ENCODE measurements around the gene SPTBN1.

Gene SPTBN1

GRCh38 chr2:54468673-54469072, 12.5 kb downstream of the SPTBN1 start:
- no peak overlapping the region for H3K4me3 ChIP-seq (ENCODE audit: low read length, poor library complexity, severe bottlenecking)
- H4K20me1 ChIP-seq (ENCODE audit: insufficient read depth, low read length, poor library complexity, severe bottlenecking), result no peaks in the 10 kb centered on the region
- peaks cover 3% of the 10 kb centered on the region; the same call in 1 of the 2 replicates for H3K79me2 ChIP-seq (ENCODE audit: insufficient read depth, low read length)

GRCh38 chr2:54469484-54470053, 13.4 kb downstream of the SPTBN1 start:
- Histone ChIP-seq H3K36me3 (ENCODE audit: insufficient read depth, low read length) (no peaks in the 10 kb centered on the region), H3K9ac (ENCODE audit: low read depth, low read length, poor library complexity, severe bottlenecking) (no peak overlapping the region), H3K27me3 (ENCODE audit: insufficient read depth, low read length, poor library complexity, severe bottlenecking) (no peaks in the 10 kb centered on the region), H3K4me3 (ENCODE audit: low read length, poor library complexity, severe bottlenecking) (no peak overlapping the region), H2AFZ (ENCODE audit: low read length) (no peak overlapping the region), H3F3A (ENCODE audit: low read depth) (0 out of 2 replicates have a peak, but pooled peaks cover 5% of the 10 kb centered on the region), H3K4me1 (ENCODE audit: insufficient read depth, low read length, poor library complexity, severe bottlenecking) (peaks cover 16% of the 10 kb centered on the region), H4K20me1 (ENCODE audit: insufficient read depth, low read length, poor library complexity, severe bottlenecking) (no peaks in the 10 kb centered on the region), H3K79me2 (ENCODE audit: insufficient read depth, low read length) (peaks cover 7% of the 10 kb centered on the region; the same call in 1 of the 2 replicates), H3K9me3 (ENCODE audit: insufficient read depth, low read depth, low read length) (no peaks in the 10 kb centered on the region), H3K9me2 (replicated peaks; ENCODE audit: low read depth, low read length) (no peaks in the 10 kb centered on the region), H3K4me2 (ENCODE audit: low read depth, low read length, poor library complexity, severe bottlenecking) (peak overlapping the region; percentile 4)
- TF ChIP-seq CTCF (conservative IDR thresholded peaks at IDR 0.05; ENCODE audit: low read length) (no peak), EZH2phosphoT487 (IDR thresholded peaks at IDR 0.05; ENCODE audit: borderline replicate concordance) (no peak)

More at GRCh38 chr2:54468673-54469072, 12.5 kb downstream of the SPTBN1 start:
- Histone ChIP-seq H3K4me1 (ENCODE audit: insufficient read depth, low read length, poor library complexity, severe bottlenecking) (peaks cover 16% of the 10 kb centered on the region), H3K36me3 (ENCODE audit: insufficient read depth, low read length) (no peaks in the 10 kb centered on the region), H3K27me3 (ENCODE audit: insufficient read depth, low read length, poor library complexity, severe bottlenecking) (no peaks in the 10 kb centered on the region), H3K4me2 (ENCODE audit: low read depth, low read length, poor library complexity, severe bottlenecking) (no peak overlapping the region), H3K9me3 (ENCODE audit: insufficient read depth, low read depth, low read length) (no peaks in the 10 kb centered on the region), H3K9me2 (replicated peaks; ENCODE audit: low read depth, low read length) (no peaks in the 10 kb centered on the region), H3K9ac (ENCODE audit: low read depth, low read length, poor library complexity, severe bottlenecking) (no peak overlapping the region), H2AFZ (ENCODE audit: low read length) (no peak overlapping the region), H3F3A (ENCODE audit: low read depth) (0 out of 2 replicates have a peak, but pooled peaks cover 5% of the 10 kb centered on the region)
- TF ChIP-seq EZH2phosphoT487 (IDR thresholded peaks at IDR 0.05; ENCODE audit: borderline replicate concordance) (no peak), CTCF (conservative IDR thresholded peaks at IDR 0.05; ENCODE audit: low read length) (no peak)

GRCh38 chr2:54470266-54470938, 14.3 kb downstream of the SPTBN1 start:
- Histone ChIP-seq H3F3A (ENCODE audit: low read depth) (0 out of 2 replicates have a peak, but pooled peaks cover 5% of the 10 kb centered on the region), H3K9me3 (ENCODE audit: insufficient read depth, low read depth, low read length) (no peaks in the 10 kb centered on the region), H3K79me2 (ENCODE audit: insufficient read depth, low read length) (peaks cover 7% of the 10 kb centered on the region; the same call in 1 of the 2 replicates), H3K27me3 (ENCODE audit: insufficient read depth, low read length, poor library complexity, severe bottlenecking) (no peaks in the 10 kb centered on the region), H3K4me2 (ENCODE audit: low read depth, low read length, poor library complexity, severe bottlenecking) (peak overlapping the region; percentile 4), H3K4me3 (ENCODE audit: low read length, poor library complexity, severe bottlenecking) (no peak overlapping the region), H3K4me1 (ENCODE audit: insufficient read depth, low read length, poor library complexity, severe bottlenecking) (peaks cover 16% of the 10 kb centered on the region), H3K36me3 (ENCODE audit: insufficient read depth, low read length) (no peaks in the 10 kb centered on the region), H3K9me2 (replicated peaks; ENCODE audit: low read depth, low read length) (no peaks in the 10 kb centered on the region), H4K20me1 (ENCODE audit: insufficient read depth, low read length, poor library complexity, severe bottlenecking) (no peaks in the 10 kb centered on the region), H3K9ac (ENCODE audit: low read depth, low read length, poor library complexity, severe bottlenecking) (no peak overlapping the region), H2AFZ (ENCODE audit: low read length) (no peak overlapping the region)
- no peak for TF ChIP-seq EZH2phosphoT487 (IDR thresholded peaks at IDR 0.05; ENCODE audit: borderline replicate concordance)
- no peak for TF ChIP-seq CTCF (conservative IDR thresholded peaks at IDR 0.05; ENCODE audit: low read length)
